HPDE6-E6E7 (cell line): Measurements from ENCODE around the gene SVIL.
"Not testable (repeated sequence)": the region's sequence is repeated elsewhere in the genome, so short reads cannot be mapped to it uniquely, and the experiment has no call there.

Source experiments
- DNase-seq: peaks from one replicate; pipeline ENCODE4 v3.0.0; 2011; ENCODE audit warnings: missing footprints; ENCODE audit errors: extremely low spot score

The SVIL gene

DNA sequence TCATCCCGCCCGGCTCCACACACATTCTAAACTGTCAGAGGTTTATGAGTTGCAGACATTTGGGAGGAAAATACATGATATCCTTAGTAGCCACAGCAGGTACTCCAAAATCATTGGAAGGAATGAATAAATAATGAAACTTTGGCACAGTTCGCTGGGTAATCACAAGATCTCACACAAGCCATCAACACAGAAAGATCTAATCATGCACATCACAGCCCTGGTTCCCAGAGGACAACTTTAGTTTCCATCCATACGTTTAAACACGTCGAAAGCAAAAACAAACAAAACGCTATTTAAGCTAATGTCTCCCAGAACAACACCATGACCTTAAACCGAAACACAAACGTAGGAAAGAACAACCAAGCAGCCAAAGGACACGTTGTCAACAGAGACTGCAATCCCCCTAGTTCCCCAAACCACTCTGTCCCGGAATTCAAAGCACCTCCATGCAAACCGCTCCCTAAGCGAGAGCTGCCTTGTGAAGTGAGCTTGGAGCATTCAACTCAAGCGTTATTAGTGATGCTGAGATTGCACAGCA lies 12.3 kb downstream of the SVIL start:
- no peak for DNase-seq

DNA sequence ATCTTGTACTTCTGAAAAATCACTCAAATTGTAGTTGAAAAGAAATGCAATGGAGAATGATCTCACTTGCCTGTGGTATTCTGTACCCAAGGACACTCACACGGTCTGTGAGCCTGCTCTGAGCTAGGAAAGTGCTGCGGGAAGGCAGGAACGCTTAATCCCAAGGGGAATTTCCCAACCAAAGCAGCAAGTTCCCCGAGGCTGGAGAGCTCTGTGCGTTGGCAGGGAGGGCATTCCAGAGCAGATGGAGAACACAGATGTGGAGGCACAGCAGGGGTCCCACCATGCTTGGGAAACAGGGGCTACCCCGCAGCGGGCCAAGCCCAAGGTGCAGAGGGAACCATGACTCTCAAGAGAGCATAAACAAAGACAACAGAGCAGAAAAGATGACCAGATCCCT lies 13.6 kb downstream of the SVIL start:
- DNase-seq = no peak

DNA sequence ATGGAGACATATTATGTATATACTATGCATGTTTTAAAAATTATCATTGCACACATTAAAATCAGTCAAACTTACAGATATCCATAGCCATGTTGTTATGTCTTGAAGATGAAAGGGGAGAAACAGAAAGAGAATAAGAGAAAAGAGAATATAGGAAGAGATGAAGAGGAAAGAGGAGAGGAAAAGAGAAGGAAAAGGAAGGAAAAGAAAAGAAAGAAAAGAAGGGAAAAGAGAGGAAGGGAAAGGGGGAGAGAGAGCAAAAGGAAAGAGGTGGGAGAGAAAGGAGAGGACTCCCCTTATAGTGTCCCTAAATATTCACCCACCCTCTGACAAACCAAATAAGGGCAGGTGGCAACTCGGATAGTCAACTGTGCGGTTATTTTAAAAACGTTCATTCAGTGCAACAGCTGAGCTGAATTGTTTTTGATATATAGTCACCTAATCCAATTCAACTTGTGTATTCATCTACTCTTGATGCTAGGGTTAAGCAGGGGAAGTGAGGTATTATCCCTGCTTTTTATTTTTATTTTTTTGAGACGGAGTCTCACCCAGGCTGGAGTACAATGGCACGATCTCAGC lies 14.6 kb downstream of the SVIL start:
- DNase-seq = no peak

DNA sequence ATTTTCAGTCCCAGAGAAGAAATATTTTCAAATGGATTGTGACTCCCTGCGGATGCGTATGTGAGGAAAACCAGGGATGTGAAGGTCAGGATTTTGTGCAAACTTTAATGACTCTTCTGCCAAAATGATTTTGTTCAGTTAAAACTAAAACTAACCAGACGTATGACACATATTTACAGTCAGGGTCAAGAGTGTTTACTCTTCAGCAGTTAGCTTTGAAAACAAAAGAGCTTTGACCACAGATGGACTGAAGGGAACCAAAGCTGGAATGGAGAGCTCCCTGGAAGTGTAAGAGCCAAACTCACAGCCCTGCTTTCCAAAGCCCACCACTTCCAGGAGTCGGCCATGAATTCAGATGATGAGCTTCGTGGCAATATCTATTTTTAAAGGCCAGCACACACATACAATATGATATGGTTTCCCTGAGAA lies 15.5 kb downstream of the SVIL start:
- DNase-seq = no peak

DNA sequence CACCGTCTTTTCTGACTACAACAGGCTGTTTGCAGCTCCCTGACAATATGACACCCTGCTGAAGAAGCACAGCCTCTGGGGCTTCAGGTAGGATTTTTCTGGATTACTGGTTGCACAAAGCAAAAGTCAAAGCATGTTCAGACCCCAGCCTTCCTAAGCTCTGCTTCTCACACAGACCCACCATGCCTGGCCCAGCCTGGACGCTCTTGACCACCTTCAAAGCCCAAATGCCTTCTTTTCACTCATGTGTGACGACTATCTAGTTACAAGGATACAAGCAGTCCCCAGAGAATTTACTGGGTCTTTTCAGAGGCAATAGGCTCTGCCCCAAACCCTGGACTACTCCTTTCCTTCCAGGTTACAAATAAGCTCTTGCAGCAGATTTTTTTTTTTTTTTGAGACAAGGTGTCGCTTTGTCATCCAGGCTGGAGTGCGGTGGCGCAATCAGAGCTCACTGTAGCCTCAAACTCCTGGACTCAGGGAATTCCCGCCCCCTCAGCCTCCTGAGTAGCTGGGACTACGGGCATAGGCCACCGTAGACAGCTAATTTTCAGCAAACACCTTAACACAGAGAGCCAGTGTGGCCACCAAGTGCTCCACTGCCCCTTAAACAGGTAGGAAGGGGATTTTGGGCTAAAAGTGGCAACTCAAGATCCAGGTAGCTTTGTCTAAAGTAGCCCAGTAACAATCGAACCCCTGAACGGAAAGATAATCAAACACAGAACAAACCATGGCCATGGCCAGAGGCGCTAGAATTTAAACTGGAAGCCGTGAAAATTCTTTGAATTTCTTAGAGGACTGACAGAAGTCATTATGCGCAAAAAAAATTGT lies 16.2 kb downstream of the SVIL start:
- DNase-seq = no peak

DNA sequence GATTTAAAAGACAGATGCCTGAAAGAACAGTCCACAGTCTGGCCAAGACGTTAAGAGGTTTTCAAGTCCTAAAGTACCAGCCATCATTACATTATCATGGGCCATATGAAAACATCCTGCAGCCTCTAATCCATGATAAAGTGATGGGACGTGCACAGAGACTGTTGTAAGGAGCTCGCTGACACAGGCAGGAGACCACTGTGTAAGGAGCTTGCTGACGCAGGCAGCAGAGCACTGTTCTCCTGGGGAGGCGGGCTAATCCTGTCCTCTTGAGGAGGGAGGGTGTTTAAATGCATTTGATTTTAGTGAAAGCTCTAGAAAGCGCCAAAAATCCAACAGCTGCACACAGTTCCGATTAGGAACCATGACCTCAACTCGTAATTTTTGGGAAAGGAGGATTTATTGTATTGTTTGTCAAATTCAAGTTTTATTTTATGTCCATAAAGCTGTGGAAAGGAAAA lies 16.9 kb downstream of the SVIL start:
- no peak for DNase-seq

DNA sequence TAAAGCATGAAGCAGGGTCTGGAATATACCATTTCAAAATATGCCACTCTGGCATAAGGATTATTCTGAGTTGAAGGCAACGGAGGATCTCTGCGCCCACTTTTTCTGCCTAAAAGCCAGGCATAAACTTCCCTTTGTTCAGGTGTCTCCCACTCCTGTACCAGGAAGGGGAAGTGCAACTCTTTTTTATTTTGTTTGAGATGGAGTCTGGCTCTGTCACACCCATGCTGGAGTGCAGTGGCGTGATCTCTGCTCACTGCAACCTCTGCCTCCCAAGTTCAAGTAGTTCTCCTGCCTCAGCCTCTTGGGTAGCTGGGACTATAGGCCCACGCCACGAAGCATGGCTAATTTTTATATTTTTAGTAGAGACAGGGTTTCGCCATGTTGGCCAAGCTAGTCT lies 18.2 kb downstream of the SVIL start:
- DNase-seq = no peak

DNA sequence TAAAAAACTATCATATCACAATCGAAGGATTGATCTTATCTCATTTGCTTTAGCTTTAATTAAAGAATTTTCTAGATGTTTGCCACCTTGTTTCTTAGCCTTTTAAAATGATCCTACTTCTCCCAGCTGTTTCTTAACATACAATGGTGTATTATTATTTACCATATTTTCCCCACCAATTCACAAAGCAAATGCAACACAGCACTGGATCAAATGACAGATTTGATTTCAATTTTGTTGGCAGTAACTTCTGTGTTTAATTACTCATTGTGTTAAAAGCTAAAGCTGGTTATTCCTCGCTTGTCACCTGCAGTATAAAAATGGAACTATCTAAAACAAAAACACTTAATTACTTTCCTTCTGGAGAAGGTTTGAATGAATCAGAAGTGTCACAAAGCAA lies 19.6 kb downstream of the SVIL start:
- no peak for DNase-seq

DNA sequence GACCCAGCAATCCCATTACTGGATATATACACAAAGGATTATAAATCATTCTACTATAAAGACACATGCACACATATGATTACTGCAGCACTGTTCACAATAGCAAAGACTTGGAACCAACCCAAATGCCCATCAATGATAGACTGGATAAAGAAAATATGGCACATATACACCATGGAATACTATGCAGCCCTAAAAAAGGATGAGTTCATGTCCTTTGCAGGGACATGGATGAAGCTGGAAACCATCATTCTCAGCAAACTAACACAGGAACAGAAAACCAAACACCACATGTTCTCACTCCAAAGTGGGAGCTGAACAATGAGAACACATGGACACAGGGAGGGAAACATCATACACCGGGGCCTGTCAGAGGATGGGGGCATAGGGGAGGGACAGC lies 20.5 kb downstream of the SVIL start:
- not testable (repeated sequence) for DNase-seq

DNA sequence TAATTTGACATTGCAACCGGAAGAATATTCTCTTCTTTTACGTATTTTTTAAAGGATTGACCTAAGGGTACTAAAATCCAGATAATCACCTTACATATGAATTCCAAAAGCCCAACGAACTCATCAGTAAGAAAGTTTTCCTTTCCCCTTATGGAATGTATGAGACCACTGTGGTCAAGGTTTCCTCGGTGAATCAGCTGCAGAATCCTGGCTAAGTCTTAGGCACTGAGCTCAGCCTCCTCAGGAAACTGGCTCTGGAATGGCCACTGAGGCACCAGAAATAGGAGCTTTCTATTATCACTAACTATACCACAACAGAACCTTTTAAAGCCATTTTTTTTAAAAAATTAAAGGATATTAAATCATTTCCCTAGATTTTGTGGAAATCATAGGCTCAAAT lies 21.0 kb downstream of the SVIL start:
- DNase-seq = no peak

DNA sequence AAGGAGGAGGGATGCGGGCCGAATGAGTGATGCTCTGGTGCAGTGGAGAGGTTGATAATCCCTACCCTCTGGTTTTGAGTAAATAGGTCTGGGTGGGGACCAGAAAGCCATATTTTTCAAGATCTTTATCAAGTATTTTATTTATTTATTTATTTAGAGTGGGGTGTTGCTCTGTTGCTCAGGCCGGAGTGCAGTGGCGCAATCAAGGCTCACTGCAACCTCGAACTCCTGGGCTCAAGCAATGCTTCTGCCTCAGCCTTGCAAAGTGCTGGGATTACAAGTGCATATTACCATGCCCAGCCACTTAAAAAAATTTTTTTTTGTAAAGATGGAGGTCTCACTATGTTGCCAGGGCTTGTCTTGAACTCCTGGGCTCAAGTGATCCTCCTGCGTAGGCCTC lies 21.6 kb downstream of the SVIL start:
- no peak for DNase-seq

DNA sequence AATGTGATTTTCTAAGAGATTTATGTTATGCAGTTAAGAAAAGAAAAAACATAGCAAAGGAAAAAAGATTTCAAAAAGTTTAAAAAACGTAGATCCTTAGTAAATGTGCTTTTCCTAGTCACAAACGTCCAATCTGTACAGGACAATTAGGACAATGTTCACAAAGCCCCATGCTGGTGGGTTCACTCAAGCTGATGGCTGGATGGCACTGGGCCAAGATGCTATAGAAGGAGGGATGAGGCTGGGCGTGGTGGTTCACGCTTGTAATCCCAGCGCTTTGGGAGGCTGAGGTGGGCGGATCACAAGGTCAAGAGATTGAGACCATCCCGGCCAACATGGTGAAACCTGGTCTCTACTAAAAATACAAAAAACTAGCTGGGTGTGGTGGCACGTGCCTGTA lies 22.1 kb downstream of the SVIL start:
- no peak for DNase-seq

DNA sequence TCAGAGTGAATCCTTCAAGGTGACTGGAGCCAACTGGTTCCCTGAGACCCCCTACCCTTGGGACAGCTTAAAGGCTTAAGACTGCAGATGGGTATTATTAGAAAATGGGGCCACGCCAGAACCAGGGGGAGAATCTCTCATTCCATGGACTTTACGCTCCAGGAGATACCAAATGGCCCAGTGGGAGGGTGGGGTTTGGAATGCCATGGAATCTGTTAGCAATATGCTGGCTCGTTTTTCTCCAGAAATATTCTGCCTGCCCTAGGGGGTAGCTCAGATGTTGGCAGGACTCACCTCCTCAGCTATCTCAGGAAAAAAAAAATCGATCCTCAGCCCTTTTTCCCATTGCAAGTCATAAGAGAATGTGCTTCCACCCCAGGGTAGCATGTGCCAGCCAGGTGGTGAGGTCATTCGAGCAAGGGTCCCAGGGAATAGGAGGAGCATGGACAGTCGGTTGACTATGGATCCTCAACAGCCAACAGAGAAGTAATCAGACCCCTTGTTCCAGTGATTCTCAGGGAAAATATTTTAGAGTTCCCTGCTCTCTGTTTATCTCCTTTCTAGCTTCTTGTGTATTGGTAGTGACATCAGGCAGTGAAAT lies 22.9 kb downstream of the SVIL start:
- DNase-seq = no peak

DNA sequence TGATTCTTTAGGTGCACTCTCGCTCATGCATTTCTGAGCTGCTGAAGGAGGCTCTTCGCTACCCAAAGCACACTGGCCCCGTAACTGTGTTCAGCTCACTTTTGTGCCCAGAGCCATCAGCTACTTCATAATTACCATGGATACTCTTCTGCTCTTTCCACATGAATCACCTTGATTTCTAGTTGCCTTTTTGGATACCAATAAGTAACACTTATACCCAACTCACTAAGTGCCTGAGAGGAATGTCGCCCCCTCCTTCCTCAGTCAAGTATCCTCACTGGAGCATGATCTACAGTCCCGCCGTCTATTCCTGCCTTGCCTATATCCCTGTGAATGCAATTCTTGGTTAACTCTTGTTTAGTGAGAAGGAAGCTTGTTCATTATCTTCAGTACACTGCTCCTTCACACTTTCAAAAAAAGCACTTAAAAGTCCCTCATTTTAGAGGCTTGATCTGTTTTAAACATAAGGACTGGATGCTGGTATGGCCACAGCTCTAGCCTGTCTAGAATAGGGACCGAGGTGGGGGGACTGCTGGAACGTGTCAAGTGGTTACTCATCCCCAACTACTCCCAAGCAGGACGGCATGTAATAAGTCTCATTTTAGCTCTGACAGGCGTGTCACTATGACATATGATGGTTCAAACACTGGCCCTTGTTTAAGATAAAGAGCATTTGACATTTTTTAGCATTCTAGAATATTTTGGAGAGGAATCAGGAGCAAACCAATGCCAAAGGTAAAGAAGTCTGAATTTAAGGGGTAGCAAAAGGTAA lies 23.7 kb downstream of the SVIL start:
- DNase-seq = no peak

DNA sequence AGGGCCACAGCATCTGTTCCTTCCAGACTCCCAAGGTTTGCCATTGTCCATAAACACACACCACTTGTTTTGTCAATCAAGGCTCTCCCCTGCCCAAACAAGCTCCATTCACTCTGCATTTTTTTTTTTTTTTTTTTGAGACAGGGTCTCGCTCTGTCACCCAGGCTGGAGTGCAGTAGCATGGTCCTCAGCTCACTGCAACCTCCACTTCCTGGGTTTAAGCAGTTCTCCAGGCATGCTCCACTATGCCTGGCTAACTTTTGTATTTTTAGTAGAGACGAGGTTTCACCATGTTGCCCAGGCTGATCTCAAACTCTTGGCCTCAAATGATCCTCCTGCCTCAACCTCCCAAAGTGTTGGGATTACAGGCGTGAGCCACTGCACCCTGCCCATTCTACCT lies 24.4 kb downstream of the SVIL start:
- DNase-seq = not testable (repeated sequence)

DNA sequence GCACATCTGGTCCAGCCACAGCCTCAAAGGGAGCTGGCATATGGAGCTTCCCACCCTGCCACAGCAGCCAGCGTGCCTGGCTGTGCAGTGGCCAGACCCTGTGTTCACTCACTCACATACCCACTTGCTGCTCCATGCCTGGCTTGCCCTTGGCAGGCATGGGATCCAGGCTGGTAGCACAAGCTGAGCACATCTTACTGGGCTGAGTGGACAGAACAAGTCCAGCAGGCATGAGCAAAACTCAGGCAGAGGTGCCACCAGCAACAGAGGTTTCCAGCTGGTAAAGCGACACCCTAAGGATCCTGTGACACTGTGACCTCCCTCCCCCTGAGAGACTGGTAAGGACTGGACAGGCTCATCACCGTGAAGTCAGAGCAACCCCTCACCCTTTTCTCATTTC lies 25.1 kb downstream of the SVIL start:
- no peak for DNase-seq

DNA sequence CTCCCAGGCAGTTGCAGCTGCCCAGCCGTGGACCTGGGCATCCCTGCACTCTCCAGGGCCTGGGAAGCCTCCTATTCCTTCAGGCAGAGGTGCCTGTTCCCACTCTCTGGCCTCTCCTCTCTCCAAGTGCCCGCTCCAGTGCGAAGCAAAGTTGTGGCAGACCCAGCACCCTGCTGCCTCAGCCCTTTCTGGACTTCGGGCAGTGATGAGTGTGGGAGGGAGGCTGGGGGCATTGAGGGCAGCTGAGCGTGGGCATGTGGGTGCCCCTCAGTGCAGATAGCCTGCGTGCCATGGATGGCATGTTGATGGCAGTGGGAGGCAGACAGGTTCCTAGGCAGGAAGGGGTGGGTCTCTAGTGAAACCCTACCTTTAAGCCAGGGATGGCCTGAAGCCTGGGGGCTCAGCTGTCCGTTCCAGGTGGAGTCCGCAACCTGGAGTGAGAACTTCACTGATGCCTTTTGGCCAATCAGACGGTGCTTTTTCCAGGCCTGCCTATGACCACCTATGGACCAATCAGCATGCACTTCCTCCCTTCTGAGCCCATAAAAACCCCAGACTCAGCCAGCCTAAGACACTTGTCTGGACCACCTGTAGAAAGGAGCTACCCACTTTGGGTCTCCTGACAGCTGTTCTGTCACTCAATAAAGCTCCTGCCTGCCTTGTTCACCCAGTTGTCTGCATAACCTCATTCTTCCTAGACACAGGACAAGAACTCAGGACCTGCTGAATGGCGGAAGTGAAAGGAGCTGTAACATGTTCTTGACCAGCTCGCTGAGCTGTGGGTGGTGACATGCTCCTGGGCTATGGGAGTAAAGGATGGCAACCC lies 26.1 kb downstream of the SVIL start:
- no peak for DNase-seq

DNA sequence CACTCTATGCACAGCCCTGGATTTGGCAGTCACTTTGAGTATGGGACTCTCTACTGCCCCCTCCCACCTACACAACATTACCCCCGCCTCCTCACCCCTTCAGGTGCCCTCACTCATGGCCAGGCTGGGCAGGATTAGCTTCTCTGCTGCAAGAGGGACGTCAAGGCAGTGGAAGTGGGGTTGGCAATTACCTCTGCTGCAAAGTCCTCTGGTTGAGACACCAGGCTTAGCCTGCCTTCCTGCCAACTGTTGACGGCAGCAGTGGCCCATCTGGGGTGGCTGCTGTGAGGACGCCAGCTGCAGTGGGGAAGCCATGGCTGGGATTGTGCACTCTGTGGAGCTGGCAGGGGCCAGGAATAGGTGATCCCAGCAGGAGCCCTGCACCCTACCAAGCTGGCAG lies 26.7 kb downstream of the SVIL start:
- DNase-seq = no peak

DNA sequence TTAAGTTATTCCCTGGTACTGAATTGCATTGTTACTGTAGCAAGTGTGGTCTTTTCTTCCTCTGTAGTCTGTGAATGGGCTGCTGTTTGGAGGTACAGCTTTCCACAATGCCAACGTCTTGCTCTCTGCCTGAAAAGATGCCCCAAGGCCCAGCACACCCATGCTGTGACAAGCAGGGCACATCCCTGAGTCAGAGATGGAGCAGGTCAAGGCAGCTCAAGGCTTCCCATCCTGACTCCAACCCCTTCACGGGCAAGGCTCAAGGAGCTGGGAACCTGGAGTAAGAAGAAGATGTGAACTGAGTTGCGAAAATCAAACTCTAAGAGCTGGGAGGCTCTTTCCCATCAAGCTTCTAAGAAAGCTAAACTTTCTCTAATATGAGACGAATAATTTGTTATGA lies 27.2 kb downstream of the SVIL start:
- DNase-seq = no peak

DNA sequence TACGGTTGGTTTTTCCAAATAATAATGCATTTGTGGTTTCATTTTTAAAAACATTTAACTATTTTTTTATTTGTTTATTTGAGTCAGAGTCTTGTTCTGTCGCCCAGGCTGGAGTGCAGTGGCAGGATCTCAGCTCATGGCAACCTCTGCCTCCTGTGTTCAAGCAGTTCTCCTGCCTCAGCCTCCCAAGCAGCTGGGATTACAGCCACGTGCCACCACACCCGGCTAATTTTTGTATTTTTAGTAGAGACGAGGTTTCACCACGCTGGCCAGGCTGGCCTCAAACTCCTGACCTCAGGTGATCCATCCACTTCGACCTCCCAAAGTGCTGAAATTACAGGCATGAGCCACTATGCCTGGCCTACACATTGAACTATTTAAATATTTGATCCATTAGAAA lies 28.1 kb downstream of the SVIL start:
- DNase-seq = not testable (repeated sequence)

DNA sequence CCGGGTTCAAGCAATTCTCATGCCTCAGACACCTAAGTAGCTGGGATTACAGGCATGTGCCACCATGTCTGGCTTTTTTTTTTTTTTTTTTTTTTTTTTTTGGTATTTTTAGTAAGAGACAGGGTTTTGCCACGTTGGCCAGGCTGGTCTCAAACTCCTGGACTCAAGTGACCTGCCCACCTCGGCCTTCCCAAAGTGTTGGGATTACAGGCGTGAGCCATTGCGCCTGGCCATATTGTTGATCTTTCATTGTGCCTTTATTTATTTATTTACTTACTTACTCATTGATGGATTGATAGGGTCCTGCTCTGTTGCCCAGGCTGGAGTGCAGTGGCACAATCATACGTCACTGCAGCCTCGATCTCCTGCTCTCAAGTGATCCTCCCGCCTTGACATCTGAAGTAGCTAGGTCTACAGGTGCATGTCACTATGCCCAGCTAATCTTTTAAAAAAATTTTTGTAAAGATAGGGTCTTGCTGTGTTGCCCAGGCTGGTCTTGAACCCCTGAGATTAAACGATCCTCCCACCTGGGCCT lies 30.4 kb downstream of the SVIL start:
- DNase-seq = no peak
